IMR-90 (cell line): ENCODE data around the gene TNRC6C.

Source experiments
- NFE2L2 ChIP-seq: fragments of 150-350 bp; IDR thresholded peaks from 2 replicates; pipeline ENCODE4 v1.6.1; 2016; ENCODE audit warnings: low read depth, mild to moderate bottlenecking, low read length
- TF ChIP-seq, protein P1 (sequence below): conservative IDR thresholded peaks from 2 replicates; pipeline ENCODE4 v1.5.1; 2012; ENCODE audit warnings: mild to moderate bottlenecking, low read depth, low read length, improper control_type of control experiment

DNA sequence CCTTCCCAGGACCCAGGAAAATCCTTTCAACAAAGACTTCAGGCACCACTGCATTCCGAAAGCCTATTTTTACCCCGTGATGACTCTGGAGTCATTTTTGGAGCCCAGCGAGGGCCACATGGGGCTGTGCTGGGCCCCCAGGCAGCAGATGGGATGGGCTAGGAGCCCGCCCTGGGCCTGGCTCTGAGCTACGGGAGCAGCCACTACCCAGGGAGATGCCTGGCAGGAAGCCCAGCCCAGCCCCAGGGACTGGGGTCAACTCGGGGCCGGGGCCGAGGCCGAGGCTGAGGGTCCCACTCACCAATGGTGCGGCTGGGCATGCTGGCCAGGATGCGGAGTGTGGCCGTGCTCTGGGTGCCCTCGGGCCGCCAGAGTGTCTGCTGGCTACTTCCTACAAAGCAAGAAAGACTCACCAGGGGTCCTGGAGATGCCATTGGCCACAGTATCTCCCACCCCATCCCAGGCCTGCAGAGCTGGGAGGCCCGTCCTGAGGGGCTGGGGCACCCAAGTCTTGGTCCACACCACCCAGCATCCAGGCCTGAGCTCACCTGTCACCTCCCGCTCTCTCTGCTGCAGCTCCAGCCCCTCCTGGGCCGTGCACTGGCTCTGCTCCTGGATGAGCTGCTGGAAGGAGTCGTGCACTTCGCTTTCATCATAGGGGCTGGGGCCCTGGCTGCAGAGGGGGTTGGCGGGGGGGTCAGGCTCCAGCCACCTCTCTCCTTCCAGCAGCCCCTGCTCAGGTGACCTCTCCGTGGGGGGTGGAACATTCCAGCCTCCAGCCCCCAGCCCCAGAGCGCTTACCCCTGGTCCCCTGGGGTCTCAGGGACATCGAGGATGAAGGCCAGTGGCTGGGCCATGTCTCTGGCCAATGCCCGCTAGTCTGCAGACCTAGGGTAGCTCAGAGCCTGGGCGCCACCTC, 167.7 kb downstream of the TNRC6C start:
- TF ChIP-seq, protein P1, sequence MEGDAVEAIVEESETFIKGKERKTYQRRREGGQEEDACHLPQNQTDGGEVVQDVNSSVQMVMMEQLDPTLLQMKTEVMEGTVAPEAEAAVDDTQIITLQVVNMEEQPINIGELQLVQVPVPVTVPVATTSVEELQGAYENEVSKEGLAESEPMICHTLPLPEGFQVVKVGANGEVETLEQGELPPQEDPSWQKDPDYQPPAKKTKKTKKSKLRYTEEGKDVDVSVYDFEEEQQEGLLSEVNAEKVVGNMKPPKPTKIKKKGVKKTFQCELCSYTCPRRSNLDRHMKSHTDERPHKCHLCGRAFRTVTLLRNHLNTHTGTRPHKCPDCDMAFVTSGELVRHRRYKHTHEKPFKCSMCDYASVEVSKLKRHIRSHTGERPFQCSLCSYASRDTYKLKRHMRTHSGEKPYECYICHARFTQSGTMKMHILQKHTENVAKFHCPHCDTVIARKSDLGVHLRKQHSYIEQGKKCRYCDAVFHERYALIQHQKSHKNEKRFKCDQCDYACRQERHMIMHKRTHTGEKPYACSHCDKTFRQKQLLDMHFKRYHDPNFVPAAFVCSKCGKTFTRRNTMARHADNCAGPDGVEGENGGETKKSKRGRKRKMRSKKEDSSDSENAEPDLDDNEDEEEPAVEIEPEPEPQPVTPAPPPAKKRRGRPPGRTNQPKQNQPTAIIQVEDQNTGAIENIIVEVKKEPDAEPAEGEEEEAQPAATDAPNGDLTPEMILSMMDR: no peak
- TF ChIP-seq NFE2L2: no peak
